B cell (primary cell): Measurements from ENCODE around the gene ITSN2. TPM values are rescaled to one million over a fixed set of nuclear protein-coding genes. Genes with fewer than 3 reads are reported as not detected.

Experiments used
- ATAC-seq: fragments of 200-7000 bp; cut with Tn5 transposase; one replicate; pipeline ENCODE4 v1.10.0; 2021; ENCODE audit warnings: low read depth, mild to moderate bottlenecking, moderate number of reproducible peaks, moderate library complexity
- CTCF ChIA-PET: fragments of 350-600 bp; sonication (Branson Sonifier 250); formaldehyde crosslinking; loops from one replicate; lab custom pipeline; 2021; ENCODE audit warnings: antibody characterized with exemption, inconsistent platforms; lab: Charles Lee
- POLR2A ChIA-PET: fragments of 350-600 bp; sonication (Branson Sonifier 250); formaldehyde crosslinking; loops from one replicate; lab custom pipeline; 2021; ENCODE audit warnings: antibody characterized with exemption; lab: Charles Lee
- DNase-seq: peaks from one replicate; pipeline ENCODE4 v3.0.0; 2013
- H2AFZ ChIP-seq: 2 replicates; pipeline ENCODE4 v1.6.1; 2012; ENCODE audit warnings: mild to moderate bottlenecking, low read depth, low read length; ENCODE audit not compliant: insufficient read depth, poor library complexity, severe bottlenecking
- H3K27ac ChIP-seq, 2 donors: 1 replicate in 1 of 2; 2 replicates in 1 of 2; pipeline ENCODE4 v1.5.1; 2012 to 2013; ENCODE audit warnings: low read length in 2 of 2, mild to moderate bottlenecking in 2 of 2, moderate library complexity in 1 of 2
- H3K27me3 ChIP-seq, 4 experiments: fragments of 200-600 bp in 1 of 4; sonication (generic) in 1 of 4; replicated peaks in 1 of 4; 1 replicate in 2 of 4; 2 replicates in 2 of 4; pipeline versions ENCODE4 v1.6.1 to v1.7.0; 2013 to 2016; ENCODE audit warnings: low read length in 3 of 4, mild to moderate bottlenecking in 2 of 4, mixed read lengths in 1 of 4, moderate library complexity in 1 of 4; ENCODE audit not compliant: insufficient read depth in 4 of 4, control insufficient read depth in 3 of 4; ENCODE audit errors: control extremely low read depth in 1 of 4
- H3K36me3 ChIP-seq, 2 experiments: replicated peaks in 1 of 2; 1 replicate in 1 of 2; 2 replicates in 1 of 2; pipeline versions ENCODE4 v1.6.1 to v1.7.1; 2013; ENCODE audit warnings: low read length in 1 of 2; ENCODE audit not compliant: insufficient read depth in 2 of 2, control insufficient read depth in 1 of 2; ENCODE audit errors: control extremely low read depth in 1 of 2, extremely low read depth in 1 of 2
- H3K4me1 ChIP-seq, 2 donors: fragments of 200-600 bp in 1 of 2; sonication (generic) in 1 of 2; 1 replicate in 1 of 2; 2 replicates in 1 of 2; pipeline versions ENCODE4 v1.5.1 to v1.6.1; 2013 to 2017; ENCODE audit warnings: low read length in 2 of 2; ENCODE audit not compliant: control insufficient read depth in 2 of 2, insufficient read depth in 2 of 2
- H3K4me2 ChIP-seq: replicated peaks from 2 replicates; pipeline ENCODE3; 2012; ENCODE audit warnings: mild to moderate bottlenecking, low read depth, low read length; ENCODE audit not compliant: poor library complexity, severe bottlenecking
- H3K4me3 ChIP-seq, 5 experiments: fragments of 200-600 bp in 1 of 5; sonication (generic) in 1 of 5; 1 replicate in 3 of 5; 2 replicates in 2 of 5; pipeline versions ENCODE4 v1.5.1 to v1.7.0; 2011 to 2016; ENCODE audit warnings: low read length in 4 of 5, mild to moderate bottlenecking in 4 of 5, low read depth in 2 of 5, control low read depth in 1 of 5, moderate library complexity in 1 of 5; ENCODE audit not compliant: insufficient read depth in 1 of 5; ENCODE audit errors: control extremely low read depth in 1 of 5, extremely low read depth in 1 of 5
- H3K79me2 ChIP-seq: fragments of 200-600 bp; sonication (generic); one replicate; pipeline ENCODE4 v1.6.0; 2016; ENCODE audit warnings: low read length; ENCODE audit not compliant: control insufficient read depth, insufficient read depth
- H3K9ac ChIP-seq: fragments of 200-600 bp; sonication (generic); 2 replicates; pipeline ENCODE4 v1.6.1; 2017; ENCODE audit warnings: mild to moderate bottlenecking, low read length, moderate library complexity
- H3K9me3 ChIP-seq, 3 donors: one replicate each; pipeline versions ENCODE4 v1.6.1 to v1.7.1; 2013; ENCODE audit warnings: low read length in 2 of 3; ENCODE audit not compliant: control insufficient read depth in 2 of 3, insufficient read depth in 1 of 3; ENCODE audit errors: control extremely low read depth in 1 of 3
- H4K20me1 ChIP-seq: 2 replicates; pipeline ENCODE4 v1.6.0; 2012; ENCODE audit warnings: mild to moderate bottlenecking, low read length; ENCODE audit not compliant: insufficient read depth, control insufficient read depth, poor library complexity, severe bottlenecking
- H3K27ac Mint-ChIP-seq: one replicate; pipeline ENCODE4 v1.8.0; 2021; ENCODE audit warnings: mixed read lengths
- H3K27me3 Mint-ChIP-seq: one replicate; pipeline ENCODE4 v1.8.0; 2021; ENCODE audit warnings: mixed read lengths
- H3K4me1 Mint-ChIP-seq: one replicate; pipeline ENCODE4 v1.8.0; 2021; ENCODE audit warnings: mixed read lengths
- H3K4me3 Mint-ChIP-seq: one replicate; pipeline ENCODE4 v1.8.0; 2021; ENCODE audit warnings: mixed read lengths
- H3K9me3 Mint-ChIP-seq: one replicate; pipeline ENCODE4 v1.8.0; 2022; ENCODE audit warnings: mixed read lengths; ENCODE audit not compliant: insufficient read depth
- EZH2 ChIP-seq: IDR thresholded peaks from 2 replicates; pipeline ENCODE4 v1.6.1; 2012; ENCODE audit warnings: borderline replicate concordance, low read depth, mild to moderate bottlenecking, moderate library complexity, low read length; ENCODE audit not compliant: insufficient read depth, poor library complexity, severe bottlenecking
- WGBS: methylation state at CpG from one replicate; pipeline ENCODE4 v1.1.5; 2013; ENCODE audit warnings: missing lambda C conversion rate; ENCODE audit not compliant: insufficient coverage; 5-methylcytosine and 5-hydroxymethylcytosine counted together
- intact Hi-C: fragments of 100-400 bp; cut with micrococcal nuclease; formaldehyde crosslinking; loops from one replicate; pipeline ENCODE4 v1.10.0; 2022
- polyA plus RNA-seq: library from polyadenylated mRNA; depleted of rRNA; stranded (reverse); fragments of >200 nt; gene quantifications from 2 replicates; pipeline ENCODE4 v1.2.3, GENCODE V29; 2012
- small RNA-seq: library from RNA; depleted of rRNA; stranded (forward); fragments of <200 nt; gene quantifications from one replicate; pipeline ENCODE3, GENCODE V24; 2012; ENCODE audit warnings: low replicate concordance, low read depth; ENCODE audit not compliant: insufficient read length
- total RNA-seq, 2 donors: library from RNA; stranded (reverse); fragments of 120-200 nt in 1 of 2; gene quantifications; 1 replicate in 1 of 2; 2 replicates in 1 of 2; pipeline versions ENCODE4 v1.2.3 to v1.2.4, GENCODE V29; 2013 to 2022
- TF ChIP-seq, protein P1 (sequence below): fragments of 200-600 bp; IDR thresholded peaks from one replicate; pipeline ENCODE4 v1.8.0; 2022; ENCODE audit warnings: antibody characterized with exemption, mild to moderate bottlenecking

Gene ITSN2
- total and polyA plus RNA-seq, 2 donors (not counting 1 experiment from before 2014, with no cell fraction given), result 107 to 200 TPM

DNA sequence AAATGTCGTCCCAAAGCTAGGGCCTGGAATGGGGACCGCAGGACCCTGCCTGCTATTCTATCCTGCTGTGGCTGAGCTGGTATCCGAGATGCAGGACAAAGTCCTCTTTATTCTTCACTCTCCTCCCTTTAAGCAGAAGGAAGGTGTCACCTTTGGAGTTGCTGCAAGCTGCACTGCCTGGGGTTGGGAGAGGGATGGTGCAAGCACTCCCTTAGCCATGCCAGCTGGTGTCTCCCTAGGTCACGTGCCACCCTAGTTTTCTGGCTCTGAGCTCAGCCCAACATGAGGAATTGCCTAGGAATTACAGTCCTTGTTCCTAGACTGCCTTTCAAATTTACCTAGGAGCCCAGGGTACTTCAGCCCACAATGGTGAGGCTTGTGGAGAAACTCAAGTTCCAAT lies 206.9 kb downstream of the ITSN2 start:
- CTCF ChIA-PET, result no interaction called here
- POLR2A ChIA-PET, result no interaction called here
- no peaks in the 10 kb centered on the region for H3K27me3 Mint-ChIP-seq

More for the DNA sequence above, 206.9 kb downstream of the ITSN2 start:
- Mint-ChIP-seq H3K4me1 (no peaks in the 10 kb centered on the region), H3K9me3 (peaks cover 6% of the 10 kb centered on the region), H3K27ac (no peak overlapping the region), H3K4me3 (no peak overlapping the region)
- H3K4me1 ChIP-seq, result no peaks in the 10 kb centered on the region
- intact Hi-C loops, result no loop called here
- H3K9me3 ChIP-seq, result no peaks in the 10 kb centered on the region
- no peak overlapping the region for H3K4me3 ChIP-seq
- no peak for ATAC-seq
- no peak overlapping the region for H2AFZ ChIP-seq
- H3K79me2 ChIP-seq, result no peaks in the 10 kb centered on the region
- H3K27me3 ChIP-seq, result no peaks in the 10 kb centered on the region
- no peak overlapping the region for H3K9ac ChIP-seq
- no peak for TF ChIP-seq EZH2
- TF ChIP-seq, protein P1, sequence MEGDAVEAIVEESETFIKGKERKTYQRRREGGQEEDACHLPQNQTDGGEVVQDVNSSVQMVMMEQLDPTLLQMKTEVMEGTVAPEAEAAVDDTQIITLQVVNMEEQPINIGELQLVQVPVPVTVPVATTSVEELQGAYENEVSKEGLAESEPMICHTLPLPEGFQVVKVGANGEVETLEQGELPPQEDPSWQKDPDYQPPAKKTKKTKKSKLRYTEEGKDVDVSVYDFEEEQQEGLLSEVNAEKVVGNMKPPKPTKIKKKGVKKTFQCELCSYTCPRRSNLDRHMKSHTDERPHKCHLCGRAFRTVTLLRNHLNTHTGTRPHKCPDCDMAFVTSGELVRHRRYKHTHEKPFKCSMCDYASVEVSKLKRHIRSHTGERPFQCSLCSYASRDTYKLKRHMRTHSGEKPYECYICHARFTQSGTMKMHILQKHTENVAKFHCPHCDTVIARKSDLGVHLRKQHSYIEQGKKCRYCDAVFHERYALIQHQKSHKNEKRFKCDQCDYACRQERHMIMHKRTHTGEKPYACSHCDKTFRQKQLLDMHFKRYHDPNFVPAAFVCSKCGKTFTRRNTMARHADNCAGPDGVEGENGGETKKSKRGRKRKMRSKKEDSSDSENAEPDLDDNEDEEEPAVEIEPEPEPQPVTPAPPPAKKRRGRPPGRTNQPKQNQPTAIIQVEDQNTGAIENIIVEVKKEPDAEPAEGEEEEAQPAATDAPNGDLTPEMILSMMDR, result no peak
- WGBS, result 93% methylated on average over 3 of the region's 4 CpGs
- DNase-seq, result no peak
- no peaks in the 10 kb centered on the region for H4K20me1 ChIP-seq
- no peak overlapping the region for H3K4me2 ChIP-seq
- peaks cover 0 to 2% of the 10 kb centered on the region in 2 experiments for H3K36me3 ChIP-seq
- no peak overlapping the region for H3K27ac ChIP-seq

Small RNAs within 50 kb of the gene (small RNA-seq; reads per million reads assigned to genes)
- gene HMGN2P20 (not detected), gene RF00602 (not detected)

Other genes starting within 250 kb of the ITSN2 start
- 0.39 and 0.66 TPM in 2 replicates for gene PFN4, start 237.2 kb downstream of the ITSN2 start, total RNA-seq
- gene PFN4, start 237.2 kb downstream of the ITSN2 start, polyA plus RNA-seq, result 0.13 and 0.39 TPM in 2 replicates
- 47.2 and 49.6 TPM in 2 replicates for gene FAM228B, start 237.1 kb downstream of the ITSN2 start, total RNA-seq
- gene FAM228B, start 237.1 kb downstream of the ITSN2 start, polyA plus RNA-seq, result 9.8 and 13.4 TPM in 2 replicates
- gene FAM228A, start 185.5 kb downstream of the ITSN2 start, total RNA-seq, result 0.27 TPM in 1 of 2 replicates, not detected in the other
- gene FAM228A, start 185.5 kb downstream of the ITSN2 start, polyA plus RNA-seq, result 0.07 TPM in 1 of 2 replicates, not detected in the other
- 48.5 and 49.1 TPM in 2 replicates for gene NCOA1, start 130.7 kb upstream of the ITSN2 start, total RNA-seq
- 11.6 and 15.1 TPM in 2 replicates for gene NCOA1, start 130.7 kb upstream of the ITSN2 start, polyA plus RNA-seq